Colonic mucosa (tissue), 4 donors: Measurements from ENCODE around the gene PPARA. TPM values are rescaled to one million over a fixed set of nuclear protein-coding genes. Genes with fewer than 3 reads are reported as not detected.

Source experiments
- DNase-seq: peaks from one replicate; pipeline ENCODE4 v3.0.0-alpha.2; 2020
- H3K27ac ChIP-seq: fragments of 200-600 bp; one replicate; pipeline ENCODE4 v1.8.0; 2021
- H3K27me3 ChIP-seq: fragments of 200-600 bp; one replicate; pipeline ENCODE4 v1.8.0; 2021
- H3K36me3 ChIP-seq: fragments of 200-600 bp; one replicate; pipeline ENCODE4 v1.8.0; 2021
- H3K4me1 ChIP-seq: fragments of 200-600 bp; one replicate; pipeline ENCODE4 v1.8.0; 2021; ENCODE audit warnings: mild to moderate bottlenecking
- H3K4me3 ChIP-seq: fragments of 200-600 bp; one replicate; pipeline ENCODE4 v1.8.0; 2021
- H3K9ac ChIP-seq, 2 donors: one replicate each; pipeline ENCODE4 v1.7.0; 2013; ENCODE audit warnings: control low read depth in 2 of 2, low read depth in 2 of 2, low read length in 2 of 2
- H3K9me3 ChIP-seq: fragments of 200-600 bp; one replicate; pipeline ENCODE4 v1.8.0; 2021
- CTCF ChIP-seq: fragments of 200-600 bp; IDR thresholded peaks from one replicate; pipeline ENCODE4 v1.8.0; 2022; ENCODE audit warnings: antibody characterized with exemption, mild to moderate bottlenecking
- intact Hi-C: fragments of 100-400 bp; cut with DNase I; formaldehyde crosslinking; loops from one replicate; pipeline ENCODE4 v1.14.1; 2022
- total RNA-seq, 2 donors: library from RNA; stranded (reverse); fragmentation: NEBNext Ultra II Directional in 1 of 2; extraction: Animal tissue kit (Norgen Biotek cat#: 25700) in 1 of 2; gene quantifications; one replicate each; pipeline ENCODE4 v1.2.1, GENCODE V29; 2021
- donor health status: healthy.
- donor health status: DM: no; HTN: no; CAD: no.
- donor health status: DM: no; HTN: no; CAD: no.

Gene PPARA
- total RNA-seq, 2 donors from 2014 or later, result 59.8 to 74.8 TPM

GRCh38 chr22:46107089-46107664 lies 43.1 kb upstream of the PPARA start:
- Histone ChIP-seq H3K9ac (peak overlapping the region in 1 of 2 donors; percentile 16), H3K36me3 (no peaks in the 10 kb centered on the region), H3K9me3 (no peaks in the 10 kb centered on the region), H3K4me1 (no peaks in the 10 kb centered on the region), H3K27ac (peak overlapping the region; percentile 33), H3K4me3 (no peak overlapping the region), H3K27me3 (no peaks in the 10 kb centered on the region)
- intact Hi-C loops, result no loop called here
- TF ChIP-seq CTCF, result no peak
- DNase-seq, result no peak

- Histone ChIP-seq H3K36me3 (no peaks in the 10 kb centered on the region), H3K4me1 (no peaks in the 10 kb centered on the region), H3K9ac (peak overlapping the region in 1 of 2 donors; percentile 16), H3K27ac (peak overlapping the region; percentile 33), H3K4me3 (no peak overlapping the region), H3K9me3 (no peaks in the 10 kb centered on the region), H3K27me3 (no peaks in the 10 kb centered on the region)
- no peak for TF ChIP-seq CTCF
- intact Hi-C loops, result no loop called here
- DNase-seq, result no peak
Measured at GRCh38 chr22:46107753-46108563, 42.4 kb upstream of the PPARA start.

GRCh38 chr22:46108564-46109473 lies 41.5 kb upstream of the PPARA start:
- H3K4me1 ChIP-seq, result no peaks in the 10 kb centered on the region
- TF ChIP-seq CTCF, result no peak
- intact Hi-C loops, result no loop called here
- DNase-seq, result peak; percentile 57
- H3K27me3 ChIP-seq, result no peaks in the 10 kb centered on the region
- H3K4me3 ChIP-seq, result no peak overlapping the region
- H3K9me3 ChIP-seq, result no peaks in the 10 kb centered on the region
- no peak overlapping the region for H3K27ac ChIP-seq
- peak overlapping the region; percentile 13 to 46 for H3K9ac ChIP-seq
- no peaks in the 10 kb centered on the region for H3K36me3 ChIP-seq

- no peaks in the 10 kb centered on the region for H3K4me1 ChIP-seq
- H3K9me3 ChIP-seq, result no peaks in the 10 kb centered on the region
- no peaks in the 10 kb centered on the region for H3K36me3 ChIP-seq
- TF ChIP-seq CTCF, result no peak
- intact Hi-C loops, result no loop called here
- H3K9ac ChIP-seq, result peak overlapping the region in 1 of 2 donors; percentile 26
- DNase-seq, result no peak
- H3K27me3 ChIP-seq, result no peaks in the 10 kb centered on the region
- H3K4me3 ChIP-seq, result no peak overlapping the region
- H3K27ac ChIP-seq, result no peak overlapping the region
Measured at GRCh38 chr22:46109474-46110003, 40.8 kb upstream of the PPARA start.

- Histone ChIP-seq H3K27me3 (no peaks in the 10 kb centered on the region), H3K4me3 (no peak overlapping the region), H3K4me1 (no peaks in the 10 kb centered on the region), H3K9ac (no peak overlapping the region), H3K36me3 (no peaks in the 10 kb centered on the region), H3K9me3 (no peaks in the 10 kb centered on the region), H3K27ac (no peak overlapping the region)
- no peak for TF ChIP-seq CTCF
- no peak for DNase-seq
- intact Hi-C loops, result no loop called here
Measured at GRCh38 chr22:46110215-46110614, 40.1 kb upstream of the PPARA start.
